ENCODE data around the gene LLPH.
"Not testable (repeated sequence)": the region's sequence is repeated elsewhere in the genome, so short reads cannot be mapped to it uniquely, and the experiment has no call there.

LLPH gene

GRCh38 chr12:66130267-66131066 lies at the start of gene LLPH:
TSS of gene LLPH (minus strand) at chr12:66130750. CDS start at chr12:66129106, 1,644 bp downstream.
- DNase-seq (ENCODE audit: low read depth): peak; percentile 84

- DNase-seq (ENCODE audit: low read depth): no peak
Observed at GRCh38 chr12:66176105-66176900, 45.8 kb upstream of the LLPH start.

- DNase-seq (ENCODE audit: low read depth): not testable (repeated sequence)
Observed at GRCh38 chr12:66174391-66175325, 44.1 kb upstream of the LLPH start.

- no peak for DNase-seq (ENCODE audit: low read depth)
Observed at GRCh38 chr12:66170606-66171005, 40.1 kb upstream of the LLPH start.

GRCh38 chr12:66169221-66170170 lies 38.9 kb upstream of the LLPH start, which contains the start of gene TMBIM4:
TSS of gene TMBIM4 (minus strand) at chr12:66169996. CDS start at chr12:66169951, 45 bp downstream.
- DNase-seq (ENCODE audit: low read depth): peak; percentile 80

GRCh38 chr12:66168410-66168809 lies 37.9 kb upstream of the LLPH start:
- no peak for DNase-seq (ENCODE audit: low read depth)

GRCh38 chr12:66166561-66166960 lies 36.0 kb upstream of the LLPH start:
- no peak for DNase-seq (ENCODE audit: low read depth)

GRCh38 chr12:66165141-66165540 lies 34.6 kb upstream of the LLPH start:
- DNase-seq (ENCODE audit: low read depth): no peak

GRCh38 chr12:66164349-66164821 lies 33.8 kb upstream of the LLPH start:
- DNase-seq (ENCODE audit: low read depth): no peak

GRCh38 chr12:66163289-66163688 lies 32.7 kb upstream of the LLPH start:
- DNase-seq (ENCODE audit: low read depth): no peak

GRCh38 chr12:66162701-66163100 lies 32.2 kb upstream of the LLPH start:
- no peak for DNase-seq (ENCODE audit: low read depth)

- no peak for DNase-seq (ENCODE audit: low read depth)
Observed at GRCh38 chr12:66160704-66161103, 30.2 kb upstream of the LLPH start.

- no peak for DNase-seq (ENCODE audit: low read depth)
Observed at GRCh38 chr12:66159123-66159522, 28.6 kb upstream of the LLPH start.

GRCh38 chr12:66156654-66157053 lies 26.1 kb upstream of the LLPH start:
- no peak for DNase-seq (ENCODE audit: low read depth)

GRCh38 chr12:66154776-66155175 lies 24.2 kb upstream of the LLPH start:
- DNase-seq (ENCODE audit: low read depth): no peak

GRCh38 chr12:66152732-66153131 lies 22.2 kb upstream of the LLPH start:
- no peak for DNase-seq (ENCODE audit: low read depth)

- DNase-seq (ENCODE audit: low read depth): no peak
Observed at GRCh38 chr12:66149702-66150398, 19.3 kb upstream of the LLPH start.

GRCh38 chr12:66144791-66145754 lies 14.5 kb upstream of the LLPH start:
- no peak for DNase-seq (ENCODE audit: low read depth)

- DNase-seq (ENCODE audit: low read depth): no peak
Observed at GRCh38 chr12:66143868-66144267, 13.3 kb upstream of the LLPH start.
